ENCODE results near the gene TMSB10.

- TF ChIP-seq NFRKB (IDR thresholded peaks at IDR 0.05), result no peak
- no peak for TF ChIP-seq FOXM1 (IDR thresholded peaks at IDR 0.05; ENCODE audit: borderline replicate concordance)
- no peak for TF ChIP-seq LEF1 (IDR thresholded peaks at IDR 0.05; ENCODE audit: borderline replicate concordance)
- no peak for TF ChIP-seq FOXA1 (IDR thresholded peaks at IDR 0.05)
- no peak for TF ChIP-seq ARNT (IDR thresholded peaks at IDR 0.05)
- TF ChIP-seq ELF4 (IDR thresholded peaks at IDR 0.05), result no peak
- no peak for TF ChIP-seq ZNF384 (IDR thresholded peaks at IDR 0.05)
- TF ChIP-seq FOXK2 (IDR thresholded peaks at IDR 0.05), result no peak
- no peak for TF ChIP-seq CTBP1 (IDR thresholded peaks at IDR 0.05; ENCODE audit: borderline replicate concordance)
- TF ChIP-seq PKNOX1 (IDR thresholded peaks at IDR 0.05), result no peak
- no peak for TF ChIP-seq BHLHE40 (IDR thresholded peaks at IDR 0.05; ENCODE audit: borderline replicate concordance)
Measured at GRCh38 chr2:84904151-84904550, 1.3 kb upstream of the TMSB10 start.

All from HEK293T (cell line).